GM21717 (cell line): ENCODE data around the gene GJA9.
"Not testable (repeated sequence)": the region's sequence is repeated elsewhere in the genome, so short reads cannot be mapped to it uniquely, and the experiment has no call there.

Experiments
- ATAC-seq: cut with Tn5 transposase; IDR thresholded peaks from one replicate; pipeline ENCODE4 v1.9.1; 2021; ENCODE audit warnings: mild to moderate bottlenecking, moderate library complexity; ENCODE audit not compliant: unreplicated experiment

Gene GJA9

GRCh38 chr1:38881487-38881886, at the start of gene GJA9:
GJA9 (minus strand) TSS chr1:38881587; CDS start chr1:38876098, 5,489 bp downstream.
- ATAC-seq = no peak

DNA sequence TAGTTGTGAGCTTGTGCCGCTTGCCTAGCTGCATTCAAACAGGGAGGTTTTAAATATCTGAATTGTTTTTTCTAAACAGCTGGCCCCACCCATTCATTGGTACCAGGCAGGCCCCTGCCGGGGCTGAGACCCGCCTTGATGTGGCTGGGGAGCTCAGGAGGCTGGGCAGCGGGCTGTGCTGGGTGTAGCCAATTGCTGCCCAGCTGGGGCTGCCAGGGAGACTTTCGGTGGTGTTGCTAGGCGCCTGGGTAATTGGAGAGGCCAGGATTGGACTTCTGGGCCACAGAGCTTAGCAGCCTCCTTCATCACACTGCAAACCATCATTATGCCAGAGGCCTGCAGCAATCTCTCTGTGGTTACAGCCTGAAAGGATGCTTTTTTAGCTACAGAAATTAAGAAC, 48.1 kb upstream of the GJA9 start:
- ATAC-seq = no peak

- ATAC-seq = no peak
Measured at GRCh38 chr1:38929054-38929453, 47.7 kb upstream of the GJA9 start.

GRCh38 chr1:38926091-38926490, 44.7 kb upstream of the GJA9 start:
- ATAC-seq = no peak

DNA sequence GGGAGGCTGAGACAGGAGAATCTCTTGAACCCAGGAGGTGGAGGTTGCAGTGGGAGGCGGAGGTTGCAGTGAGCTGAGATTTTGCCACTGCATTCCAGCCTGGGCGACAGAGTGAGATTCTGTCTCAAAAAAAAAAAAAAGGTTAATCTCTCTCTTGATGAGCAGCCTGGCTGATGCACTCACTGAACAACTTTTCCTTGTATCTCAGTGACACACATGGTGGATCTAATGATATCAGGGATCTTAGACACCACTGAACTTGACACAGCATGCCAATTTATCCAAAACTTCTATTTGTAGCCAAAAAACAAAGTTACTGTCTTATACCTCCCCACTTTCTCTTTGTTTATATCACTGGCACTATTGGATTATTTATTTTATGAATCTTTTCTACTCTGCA, 44.0 kb upstream of the GJA9 start:
- ATAC-seq = no peak

- ATAC-seq = no peak
Measured at GRCh38 chr1:38923607-38924006, 42.2 kb upstream of the GJA9 start.

- no peak for ATAC-seq
Measured at GRCh38 chr1:38919130-38919529, 37.7 kb upstream of the GJA9 start.

DNA sequence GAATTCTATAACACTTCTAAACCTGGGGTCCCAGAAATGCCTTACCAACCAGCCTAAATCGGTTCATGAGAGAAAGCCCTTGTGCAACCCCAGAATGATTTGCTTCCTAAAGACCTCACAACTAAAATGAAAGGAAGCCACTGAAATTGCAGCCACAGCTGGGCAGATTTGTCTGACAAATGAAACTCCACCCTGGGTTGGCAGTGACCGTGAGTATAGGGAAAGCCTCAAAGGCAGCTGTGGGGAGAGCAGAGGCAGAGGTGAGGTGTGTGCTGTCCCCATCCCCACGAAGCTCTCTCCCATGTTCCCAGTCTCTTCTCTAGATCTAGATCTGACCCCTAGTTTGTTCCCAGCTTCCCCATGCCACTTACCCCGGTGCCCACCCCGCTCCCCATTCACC, 37.2 kb upstream of the GJA9 start:
- no peak for ATAC-seq

- ATAC-seq = no peak
Measured at GRCh38 chr1:38917772-38918171, 36.4 kb upstream of the GJA9 start.

DNA sequence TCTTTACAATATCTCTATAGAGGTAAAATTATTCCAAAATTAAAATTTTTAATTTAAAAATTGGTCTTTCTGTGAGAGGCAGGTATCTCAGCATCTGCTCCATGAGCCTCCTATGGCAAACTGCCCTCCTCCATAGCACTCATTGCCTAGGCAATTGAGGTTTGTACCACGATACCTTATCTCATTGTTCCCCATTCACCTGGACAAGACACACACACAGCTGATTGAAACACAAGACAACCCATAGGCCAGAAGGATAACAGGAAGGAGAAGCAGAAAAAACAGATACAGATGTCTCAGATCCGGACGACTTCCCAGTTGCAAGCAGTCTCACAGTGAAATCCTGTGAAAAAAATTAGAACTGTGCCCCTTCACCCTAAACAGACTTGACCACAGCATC, 36.0 kb upstream of the GJA9 start:
- no peak for ATAC-seq

GRCh38 chr1:38915352-38915948, 34.1 kb upstream of the GJA9 start:
- no peak for ATAC-seq

DNA sequence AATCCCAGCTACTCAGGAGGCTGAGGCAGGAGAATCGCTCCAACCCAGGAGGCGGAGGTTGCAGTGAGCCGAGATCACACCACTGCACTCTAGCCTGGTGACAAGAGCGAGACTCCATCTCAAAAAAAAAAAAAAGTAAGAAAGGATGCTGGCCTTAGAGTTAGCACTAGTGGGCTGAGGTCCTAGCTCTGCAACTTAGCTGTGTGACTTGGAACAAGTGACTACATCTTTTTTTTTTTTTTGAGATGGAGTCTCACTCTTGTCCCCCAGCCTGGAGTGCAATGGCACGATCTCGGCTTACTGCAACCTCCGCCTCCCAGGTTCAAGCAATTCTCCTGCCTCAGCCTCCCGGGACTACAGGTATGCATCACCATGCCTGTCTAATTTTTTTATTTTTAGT, 33.5 kb upstream of the GJA9 start:
- not testable (repeated sequence) for ATAC-seq

GRCh38 chr1:38908821-38909220, 27.4 kb upstream of the GJA9 start:
- no peak for ATAC-seq

DNA sequence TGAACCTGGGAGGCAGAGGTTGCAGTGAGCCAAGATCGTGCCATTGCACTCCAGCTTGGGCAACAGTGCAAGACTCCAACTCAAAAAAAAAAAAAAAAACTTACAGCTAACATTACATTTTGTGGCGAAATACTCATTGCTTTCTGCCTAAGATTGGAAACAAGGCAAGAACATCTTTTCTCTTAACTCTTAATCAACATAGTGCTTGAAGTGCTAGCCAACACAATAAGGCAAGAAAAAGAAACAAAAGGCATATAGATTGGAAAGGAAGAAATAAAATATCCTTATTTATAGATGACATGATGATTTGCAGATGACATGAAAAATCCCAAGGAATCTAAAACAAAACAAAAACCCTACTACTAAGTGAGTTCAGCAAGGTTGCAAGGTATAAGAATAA, 24.6 kb upstream of the GJA9 start:
- ATAC-seq = no peak

GRCh38 chr1:38899560-38899959, 18.2 kb upstream of the GJA9 start:
- ATAC-seq = no peak

DNA sequence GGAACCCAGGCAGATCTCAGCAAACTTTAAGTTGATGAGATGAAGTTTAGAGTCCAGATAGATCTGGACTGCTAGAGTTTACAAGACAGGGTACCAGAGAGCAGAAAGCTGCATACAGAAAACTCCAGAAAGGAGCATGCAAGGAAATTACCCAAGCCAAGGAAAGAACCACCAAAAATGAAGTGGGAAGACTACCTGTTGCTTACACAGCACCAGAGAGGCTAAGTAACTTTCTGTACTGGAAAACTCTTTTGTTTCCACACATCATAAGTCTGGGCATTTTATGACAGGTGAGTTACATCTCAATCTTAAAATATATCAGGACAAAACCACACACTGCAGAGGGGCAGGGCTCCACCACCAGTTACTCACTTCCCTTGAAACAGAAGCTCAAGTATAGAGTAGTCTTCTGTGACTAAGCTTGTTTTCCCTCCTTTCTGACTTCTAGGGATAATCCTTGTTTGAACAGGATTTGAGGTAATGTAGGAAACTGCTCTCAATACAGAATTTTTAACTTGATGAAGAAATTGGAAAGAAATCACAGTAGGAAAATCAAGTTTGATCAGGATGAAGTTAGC, 17.4 kb upstream of the GJA9 start:
- no peak for ATAC-seq

DNA sequence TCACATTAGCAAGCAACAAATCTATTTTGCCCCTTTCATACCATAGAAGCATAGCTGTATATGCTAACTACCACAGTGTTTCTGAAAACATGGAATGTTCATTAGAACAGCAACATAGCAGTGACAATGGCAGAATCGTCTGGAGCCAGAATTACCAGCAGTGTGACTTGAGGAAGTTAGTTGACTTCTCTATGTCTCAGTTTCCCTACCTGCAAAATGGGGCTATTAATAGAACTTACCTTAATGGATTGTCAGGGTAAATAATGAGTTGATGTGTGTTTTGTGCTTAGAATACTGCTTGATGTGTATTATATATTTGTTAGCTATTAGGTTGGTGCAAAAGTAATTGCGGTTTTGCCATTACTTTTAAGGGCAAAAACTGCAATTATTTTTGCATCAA, 14.8 kb upstream of the GJA9 start:
- ATAC-seq = no peak

DNA sequence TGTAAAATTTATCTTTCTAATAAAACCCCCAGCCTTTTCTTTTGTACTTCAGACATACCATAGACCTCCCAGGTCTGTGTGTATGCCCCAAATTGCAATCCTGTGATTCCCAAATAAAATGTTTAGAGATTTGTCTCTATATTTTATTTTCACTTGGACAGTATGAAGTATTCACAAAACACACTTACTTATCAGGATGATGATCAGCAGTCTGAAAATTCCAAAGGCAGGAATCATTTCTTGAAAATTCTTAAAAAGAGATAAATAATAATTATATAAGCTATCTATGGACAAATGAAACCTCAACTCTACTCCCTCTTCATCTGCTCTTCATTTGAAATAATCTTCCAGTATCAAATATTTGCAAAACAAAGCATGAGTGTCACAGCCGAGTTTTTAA, 11.6 kb upstream of the GJA9 start:
- ATAC-seq = no peak

DNA sequence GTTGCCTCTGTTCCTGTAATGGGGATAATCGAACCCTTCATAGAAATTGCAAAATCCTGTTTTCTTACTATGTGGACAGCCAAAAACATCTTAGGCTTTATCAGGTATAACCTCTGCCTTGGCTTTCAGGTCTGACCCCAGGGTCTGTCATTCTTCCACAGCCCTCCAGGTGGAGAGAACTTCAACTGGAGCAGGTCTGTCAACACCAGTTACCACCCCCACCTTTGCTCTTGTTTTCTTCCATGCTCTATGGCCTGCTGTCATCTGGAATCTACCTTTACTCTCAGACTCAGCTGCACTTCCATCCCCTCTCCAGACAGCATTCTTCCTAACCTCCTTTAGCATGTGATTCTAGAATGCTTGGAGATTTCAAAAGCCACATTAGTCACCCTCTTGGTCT, 10.4 kb upstream of the GJA9 start:
- no peak for ATAC-seq

- ATAC-seq = no peak
Measured at GRCh38 chr1:38889589-38889988, 8.2 kb upstream of the GJA9 start.

DNA sequence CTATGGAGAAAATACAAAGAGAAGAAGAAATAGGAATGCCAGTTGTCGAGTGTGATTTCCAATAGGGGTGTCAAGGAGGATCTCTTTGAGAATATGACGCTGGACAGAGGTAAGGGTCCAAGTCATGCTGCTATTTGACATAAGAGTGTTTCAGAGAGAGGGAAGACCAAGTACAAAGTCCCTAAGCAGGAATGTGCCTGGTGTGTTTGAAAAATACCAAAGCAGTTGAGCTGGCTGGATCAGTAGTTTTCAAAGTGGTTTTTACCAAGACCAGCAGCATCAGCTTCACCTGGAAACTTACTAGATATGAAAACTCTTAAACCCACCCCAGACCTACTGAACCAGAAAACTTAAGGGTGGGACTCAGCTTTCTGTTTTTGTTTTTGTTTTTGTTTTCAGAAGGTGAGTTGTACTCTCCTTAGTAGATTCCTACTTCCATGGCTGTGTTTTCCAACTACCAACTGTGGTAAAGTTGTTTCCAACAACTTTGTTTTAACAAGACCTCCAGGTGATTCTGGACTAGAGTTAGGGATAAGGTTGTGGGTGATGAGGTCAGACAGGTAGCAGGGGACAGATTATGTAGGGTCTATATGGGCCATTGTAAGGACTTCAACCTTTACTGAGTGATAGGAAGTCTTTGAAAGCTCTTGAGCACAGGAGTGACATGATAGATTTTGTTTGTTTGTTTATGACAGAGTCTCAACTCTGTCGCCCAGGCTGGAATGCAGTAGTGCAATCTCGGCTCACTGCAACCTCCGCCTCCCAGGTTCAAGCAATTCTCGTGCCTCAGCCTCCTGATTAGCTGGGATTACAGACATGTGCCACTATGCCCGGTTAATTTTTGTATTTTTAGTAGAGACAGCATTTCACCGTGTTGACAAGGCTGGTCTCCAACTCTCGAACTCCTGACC, 7.3 kb upstream of the GJA9 start:
- ATAC-seq = no peak

GRCh38 chr1:38885092-38885491, 3.7 kb upstream of the GJA9 start:
- ATAC-seq = no peak
